H9 (cell line): ENCODE measurements around the gene TAF4. TPM values are rescaled to one million over a fixed set of nuclear protein-coding genes. Genes with fewer than 3 reads are reported as not detected.

Source experiments
- DNase-seq: peaks from one replicate; pipeline ENCODE4 v3.0.0-alpha.2; 2017
- H2AFZ ChIP-seq: one replicate; pipeline ENCODE4 v1.6.1; 2013; ENCODE audit warnings: mild to moderate bottlenecking, low read length, control low read depth, moderate library complexity
- H2AK5ac ChIP-seq: 2 replicates; pipeline ENCODE4 v1.6.1; 2013; ENCODE audit warnings: low read length, control low read depth, mixed read lengths; ENCODE audit not compliant: insufficient read length
- H2BK120ac ChIP-seq: one replicate; pipeline ENCODE4 v1.6.1; 2013; ENCODE audit warnings: low read depth, mild to moderate bottlenecking, low read length, control low read depth, inconsistent platforms; ENCODE audit not compliant: poor library complexity, severe bottlenecking
- H2BK12ac ChIP-seq: 2 replicates; pipeline ENCODE4 v1.6.1; 2013; ENCODE audit warnings: low read length, control low read depth, mixed read lengths, low read depth; ENCODE audit not compliant: insufficient read length
- H2BK15ac ChIP-seq: 2 replicates; pipeline ENCODE4 v1.6.1; 2013; ENCODE audit warnings: low read depth, low read length, control low read depth
- H2BK20ac ChIP-seq: one replicate; pipeline ENCODE4 v1.6.1; 2013; ENCODE audit warnings: low read depth, mild to moderate bottlenecking, low read length, control low read depth, inconsistent platforms; ENCODE audit not compliant: poor library complexity, severe bottlenecking
- H2BK5ac ChIP-seq: 2 replicates; pipeline ENCODE4 v1.6.1; 2013; ENCODE audit warnings: low read length, control low read depth, mixed read lengths; ENCODE audit not compliant: insufficient read length
- H3K14ac ChIP-seq: 2 replicates; pipeline ENCODE4 v1.6.1; 2013; ENCODE audit warnings: low read length, control low read depth; ENCODE audit not compliant: insufficient read depth
- H3K18ac ChIP-seq: 2 replicates; pipeline ENCODE4 v1.6.1; 2013; ENCODE audit warnings: low read depth, mild to moderate bottlenecking, mixed read lengths, low read length, control low read depth; ENCODE audit not compliant: insufficient read length
- H3K23ac ChIP-seq: 2 replicates; pipeline ENCODE4 v1.6.1; 2013; ENCODE audit warnings: low read length, control low read depth, mixed read lengths, low read depth; ENCODE audit not compliant: insufficient read length
- H3K23me2 ChIP-seq: 2 replicates; pipeline ENCODE4 v1.6.1; 2013; ENCODE audit warnings: low read depth, mild to moderate bottlenecking, mixed read lengths, low read length, control low read depth; ENCODE audit not compliant: insufficient read length, poor library complexity, severe bottlenecking
- H3K27ac ChIP-seq: 2 replicates; pipeline ENCODE4 v1.5.1; 2013; ENCODE audit warnings: low read length, control low read depth, mixed read lengths, low read depth; ENCODE audit not compliant: insufficient read length
- H3K27me3 ChIP-seq: 2 replicates; pipeline ENCODE4 v1.6.1; 2013; ENCODE audit warnings: low read length, control low read depth, inconsistent platforms; ENCODE audit not compliant: insufficient read depth
- H3K4ac ChIP-seq: 2 replicates; pipeline ENCODE4 v1.6.1; 2013; ENCODE audit warnings: low read depth, mild to moderate bottlenecking, control low read depth, inconsistent platforms, low read length, moderate library complexity
- H3K4me1 ChIP-seq: 2 replicates; pipeline ENCODE4 v1.6.1; 2013; ENCODE audit warnings: low read length, control low read depth, inconsistent platforms; ENCODE audit not compliant: insufficient read depth
- H3K4me2 ChIP-seq: 2 replicates; pipeline ENCODE4 v1.6.1; 2013; ENCODE audit warnings: low read length, control low read depth, mixed read lengths; ENCODE audit not compliant: insufficient read length, insufficient read depth
- H3K56ac ChIP-seq: 2 replicates; pipeline ENCODE4 v1.6.1; 2013; ENCODE audit warnings: low read depth, mild to moderate bottlenecking, mixed read lengths, low read length, control low read depth; ENCODE audit not compliant: insufficient read length
- H3K79me1 ChIP-seq: 2 replicates; pipeline ENCODE4 v1.6.1; 2013; ENCODE audit warnings: low read depth, mild to moderate bottlenecking, moderate library complexity, low read length, control low read depth, inconsistent platforms; ENCODE audit not compliant: insufficient read depth, poor library complexity, severe bottlenecking
- H3K79me2 ChIP-seq: 2 replicates; pipeline ENCODE4 v1.6.1; 2013; ENCODE audit warnings: low read length, control low read depth, inconsistent platforms; ENCODE audit not compliant: insufficient read depth
- H3K9ac ChIP-seq: 2 replicates; pipeline ENCODE4 v1.6.1; 2013; ENCODE audit warnings: low read length, control low read depth, mixed read lengths; ENCODE audit not compliant: insufficient read length; ENCODE audit errors: extremely low read depth
- H3K9me3 ChIP-seq: one replicate; pipeline ENCODE4 v1.6.1; 2013; ENCODE audit warnings: low read depth, low read length, inconsistent platforms; ENCODE audit not compliant: control insufficient read depth
- H3T11ph ChIP-seq: one replicate; pipeline ENCODE4 v1.6.1; 2013; ENCODE audit warnings: mild to moderate bottlenecking, low read length, control low read depth, inconsistent platforms
- H4K20me1 ChIP-seq: one replicate; pipeline ENCODE4 v1.6.1; 2013; ENCODE audit not compliant: control insufficient read depth, insufficient read length, insufficient read depth
- H4K5ac ChIP-seq: 2 replicates; pipeline ENCODE4 v1.6.1; 2013; ENCODE audit warnings: low read depth, mild to moderate bottlenecking, mixed read lengths, low read length, control low read depth; ENCODE audit not compliant: insufficient read length
- H4K8ac ChIP-seq: replicated peaks from 2 replicates; pipeline ENCODE4 v1.6.1; 2013; ENCODE audit warnings: low read length, control low read depth, mixed read lengths, low read depth; ENCODE audit not compliant: insufficient read length
- H4K91ac ChIP-seq: 2 replicates; pipeline ENCODE4 v1.6.1; 2013; ENCODE audit warnings: low read depth, mild to moderate bottlenecking, moderate library complexity, mixed read lengths, low read length, control low read depth; ENCODE audit not compliant: insufficient read length
- H3K27ac Mint-ChIP-seq, 3 experiments: 2 replicates in 2 of 3; 3 replicates in 1 of 3; pipeline ENCODE4 v1.8.0; 2020 to 2021; ENCODE audit warnings: mixed read lengths in 3 of 3, mild to moderate bottlenecking in 1 of 3, moderate library complexity in 1 of 3
- H3K27me3 Mint-ChIP-seq: 2 replicates; pipeline ENCODE4 v1.8.0; 2021; ENCODE audit warnings: low read depth, mild to moderate bottlenecking, moderate library complexity, mixed read lengths
- H3K36me3 Mint-ChIP-seq, 3 experiments: 2 replicates in 2 of 3; 3 replicates in 1 of 3; pipeline ENCODE4 v1.8.0; 2020 to 2021; ENCODE audit warnings: low read depth in 3 of 3, mixed read lengths in 3 of 3; ENCODE audit not compliant: insufficient read depth in 1 of 3
- H3K4me1 Mint-ChIP-seq, 2 experiments: 2 replicates each; pipeline ENCODE4 v1.8.0; 2020; ENCODE audit warnings: mixed read lengths in 2 of 2
- H3K4me3 Mint-ChIP-seq, 2 experiments: 2 replicates in 1 of 2; 3 replicates in 1 of 2; pipeline ENCODE4 v1.8.0; 2020 to 2021; ENCODE audit warnings: mild to moderate bottlenecking in 2 of 2, mixed read lengths in 2 of 2, moderate library complexity in 1 of 2
- H3K9me3 Mint-ChIP-seq, 2 experiments: 2 replicates in 1 of 2; 3 replicates in 1 of 2; pipeline ENCODE4 v1.8.0; 2020; ENCODE audit warnings: mild to moderate bottlenecking in 2 of 2, mixed read lengths in 2 of 2, moderate library complexity in 1 of 2
- WGBS: extraction: QIAGEN DNeasy Blood & Tissue Kit; methylation state at CpG from one replicate; pipeline ENCODE4 v1.1.7; 2013; ENCODE audit warnings: missing lambda C conversion rate, low lambda C conversion rate, mixed read lengths; ENCODE audit not compliant: insufficient read length; ENCODE audit errors: extremely low coverage; 5-methylcytosine and 5-hydroxymethylcytosine counted together
- total RNA-seq: library from RNA; stranded (reverse); gene quantifications from 2 replicates; pipeline ENCODE4 v1.2.1, GENCODE V29; 2021
- TF ChIP-seq, protein P1 (sequence below): fragments of 200-600 bp; sonication (generic); conservative IDR thresholded peaks from 3 replicates; pipeline ENCODE4 v1.8.0; 2021; ENCODE audit warnings: antibody characterized with exemption, mild to moderate bottlenecking

Gene TAF4
- total RNA-seq, 1 experiment from 2014 or later, result 30.8 TPM

DNA sequence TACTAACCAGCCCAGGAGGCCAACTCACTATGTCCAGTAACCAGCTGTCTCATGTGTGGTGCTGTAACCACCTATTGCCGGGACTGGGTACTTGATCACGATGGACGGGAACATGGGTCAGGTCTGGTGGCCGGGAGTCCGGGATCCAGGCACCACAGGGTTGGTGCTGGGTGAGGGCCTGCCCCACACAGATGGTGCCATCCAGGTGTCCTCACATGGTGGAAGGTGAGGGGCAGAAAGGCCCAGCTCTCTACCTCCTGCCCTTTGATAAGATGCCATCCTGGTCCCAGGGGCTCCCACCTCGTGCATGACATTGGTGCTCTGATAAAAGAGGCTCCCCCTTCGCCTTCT is 116.3 kb downstream of the TAF4 start:
- H4K8ac ChIP-seq, result no peak overlapping the region
- no peaks in the 10 kb centered on the region; the same call in 1 of the 2 replicates for H3K27me3 Mint-ChIP-seq

More for the DNA sequence above, 116.3 kb downstream of the TAF4 start:
- no peak overlapping the region for H3K27ac ChIP-seq
- no peak overlapping the region for H2AK5ac ChIP-seq
- no peaks in the 10 kb centered on the region for H4K20me1 ChIP-seq
- H4K91ac ChIP-seq, result no peak overlapping the region
- no peaks in the 10 kb centered on the region for H3K9me3 ChIP-seq
- no peaks in the 10 kb centered on the region for H3K79me2 ChIP-seq
- H2BK5ac ChIP-seq, result no peak overlapping the region
- no peak for DNase-seq
- H3T11ph ChIP-seq, result no peak overlapping the region
- H3K18ac ChIP-seq, result no peak overlapping the region
- no peaks in the 10 kb centered on the region for H3K79me1 ChIP-seq
- no peak overlapping the region for H4K5ac ChIP-seq
- H2BK12ac ChIP-seq, result no peak overlapping the region
- H3K23me2 ChIP-seq, result no peaks in the 10 kb centered on the region
- Mint-ChIP-seq H3K27ac (no peak overlapping the region), H3K4me1 (peaks cover 8 to 16% of the 10 kb centered on the region in 2 experiments; a peak in 3 of 4 replicates), H3K36me3 (peaks cover 0 to 2% (median 2%) of the 10 kb centered on the region in 3 experiments; a peak in 2 of 7 replicates), H3K9me3 (peaks cover 2 to 4% of the 10 kb centered on the region in 2 experiments; a peak in 2 of 5 replicates), H3K4me3 (no peak overlapping the region)
- no peak overlapping the region for H3K56ac ChIP-seq
- H2BK15ac ChIP-seq, result no peak overlapping the region
- H3K23ac ChIP-seq, result no peak overlapping the region
- H2BK120ac ChIP-seq, result no peak overlapping the region
- no peaks in the 10 kb centered on the region for H3K4me1 ChIP-seq
- H3K4me2 ChIP-seq, result no peak overlapping the region
- H3K14ac ChIP-seq, result no peak overlapping the region
- no peak overlapping the region for H3K4ac ChIP-seq
- no peaks in the 10 kb centered on the region for H3K27me3 ChIP-seq
- H2AFZ ChIP-seq, result no peak overlapping the region
- TF ChIP-seq, protein P1, sequence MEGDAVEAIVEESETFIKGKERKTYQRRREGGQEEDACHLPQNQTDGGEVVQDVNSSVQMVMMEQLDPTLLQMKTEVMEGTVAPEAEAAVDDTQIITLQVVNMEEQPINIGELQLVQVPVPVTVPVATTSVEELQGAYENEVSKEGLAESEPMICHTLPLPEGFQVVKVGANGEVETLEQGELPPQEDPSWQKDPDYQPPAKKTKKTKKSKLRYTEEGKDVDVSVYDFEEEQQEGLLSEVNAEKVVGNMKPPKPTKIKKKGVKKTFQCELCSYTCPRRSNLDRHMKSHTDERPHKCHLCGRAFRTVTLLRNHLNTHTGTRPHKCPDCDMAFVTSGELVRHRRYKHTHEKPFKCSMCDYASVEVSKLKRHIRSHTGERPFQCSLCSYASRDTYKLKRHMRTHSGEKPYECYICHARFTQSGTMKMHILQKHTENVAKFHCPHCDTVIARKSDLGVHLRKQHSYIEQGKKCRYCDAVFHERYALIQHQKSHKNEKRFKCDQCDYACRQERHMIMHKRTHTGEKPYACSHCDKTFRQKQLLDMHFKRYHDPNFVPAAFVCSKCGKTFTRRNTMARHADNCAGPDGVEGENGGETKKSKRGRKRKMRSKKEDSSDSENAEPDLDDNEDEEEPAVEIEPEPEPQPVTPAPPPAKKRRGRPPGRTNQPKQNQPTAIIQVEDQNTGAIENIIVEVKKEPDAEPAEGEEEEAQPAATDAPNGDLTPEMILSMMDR, result no peak
- no CpG with 5 or more reads among the region's 7 CpGs for WGBS
- no peak overlapping the region for H3K9ac ChIP-seq
- no peak overlapping the region for H2BK20ac ChIP-seq
